GM13976 (cell line): ENCODE measurements around the gene NR3C2.

Experiments
- DNase-seq: peaks from one replicate; pipeline ENCODE4 v3.0.0; 2012; ENCODE audit warnings: low spot score
- in situ Hi-C: fragments of 300-500 bp; cut with MboI; formaldehyde crosslinking; loops from one replicate; pipeline ENCODE4 v1.12.0; 2022; ENCODE audit warnings: low sequenced_read_pairs, mixed read lengths, inconsistent platforms; ENCODE audit not compliant: unreplicated experiment
- TF ChIP-seq, protein P1 (sequence below): IDR thresholded peaks from 2 replicates; pipeline ENCODE4 v1.5.1; 2012; ENCODE audit warnings: borderline replicate concordance, mild to moderate bottlenecking; ENCODE audit not compliant: insufficient read depth; ENCODE audit errors: extremely low read depth, missing control alignments, control extremely low read depth

The NR3C2 gene

DNA sequence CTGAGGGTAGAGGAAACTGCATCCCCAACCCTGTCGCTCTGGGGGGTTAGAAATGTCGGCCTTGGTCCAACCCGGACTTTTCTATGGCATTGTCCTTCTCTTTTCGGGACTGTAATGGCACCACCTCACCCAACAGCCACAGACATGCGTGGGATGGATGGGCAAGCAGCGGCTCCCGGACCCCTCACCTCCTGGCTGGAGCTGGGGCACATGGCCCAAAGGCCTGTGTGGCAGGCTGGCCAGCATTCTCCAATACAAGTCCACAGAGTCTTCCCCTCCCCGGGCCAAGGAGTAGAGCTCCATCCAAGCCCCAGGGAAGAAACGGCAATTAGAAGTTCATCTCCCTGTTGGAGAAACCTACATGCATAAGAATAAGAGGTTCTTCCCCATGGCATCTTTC, 142.9 kb downstream of the NR3C2 start:
- in situ Hi-C loops: no loop called here
- no peak for DNase-seq
- TF ChIP-seq, protein P1, sequence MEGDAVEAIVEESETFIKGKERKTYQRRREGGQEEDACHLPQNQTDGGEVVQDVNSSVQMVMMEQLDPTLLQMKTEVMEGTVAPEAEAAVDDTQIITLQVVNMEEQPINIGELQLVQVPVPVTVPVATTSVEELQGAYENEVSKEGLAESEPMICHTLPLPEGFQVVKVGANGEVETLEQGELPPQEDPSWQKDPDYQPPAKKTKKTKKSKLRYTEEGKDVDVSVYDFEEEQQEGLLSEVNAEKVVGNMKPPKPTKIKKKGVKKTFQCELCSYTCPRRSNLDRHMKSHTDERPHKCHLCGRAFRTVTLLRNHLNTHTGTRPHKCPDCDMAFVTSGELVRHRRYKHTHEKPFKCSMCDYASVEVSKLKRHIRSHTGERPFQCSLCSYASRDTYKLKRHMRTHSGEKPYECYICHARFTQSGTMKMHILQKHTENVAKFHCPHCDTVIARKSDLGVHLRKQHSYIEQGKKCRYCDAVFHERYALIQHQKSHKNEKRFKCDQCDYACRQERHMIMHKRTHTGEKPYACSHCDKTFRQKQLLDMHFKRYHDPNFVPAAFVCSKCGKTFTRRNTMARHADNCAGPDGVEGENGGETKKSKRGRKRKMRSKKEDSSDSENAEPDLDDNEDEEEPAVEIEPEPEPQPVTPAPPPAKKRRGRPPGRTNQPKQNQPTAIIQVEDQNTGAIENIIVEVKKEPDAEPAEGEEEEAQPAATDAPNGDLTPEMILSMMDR: no peak

DNA sequence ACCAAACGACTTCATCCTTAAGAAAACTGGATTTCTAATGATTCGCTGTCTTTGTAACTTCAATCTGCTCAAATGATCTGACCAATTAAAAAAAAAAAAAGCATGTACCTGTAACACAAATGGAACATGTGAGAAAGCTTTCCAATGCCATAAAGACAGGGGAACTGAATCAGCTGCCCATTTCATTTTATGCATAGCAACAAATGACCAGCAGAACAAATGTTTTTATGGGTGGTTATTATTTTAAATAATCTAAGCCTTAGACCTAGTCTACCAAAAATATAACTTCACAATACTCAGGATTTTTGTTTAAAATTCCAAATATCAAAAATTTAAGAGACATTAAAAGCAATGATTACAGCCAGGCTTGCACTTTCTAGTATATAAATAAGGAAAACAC, 145.7 kb downstream of the NR3C2 start:
- no peak for DNase-seq
- in situ Hi-C loops: no loop called here
- TF ChIP-seq, protein P1: no peak

DNA sequence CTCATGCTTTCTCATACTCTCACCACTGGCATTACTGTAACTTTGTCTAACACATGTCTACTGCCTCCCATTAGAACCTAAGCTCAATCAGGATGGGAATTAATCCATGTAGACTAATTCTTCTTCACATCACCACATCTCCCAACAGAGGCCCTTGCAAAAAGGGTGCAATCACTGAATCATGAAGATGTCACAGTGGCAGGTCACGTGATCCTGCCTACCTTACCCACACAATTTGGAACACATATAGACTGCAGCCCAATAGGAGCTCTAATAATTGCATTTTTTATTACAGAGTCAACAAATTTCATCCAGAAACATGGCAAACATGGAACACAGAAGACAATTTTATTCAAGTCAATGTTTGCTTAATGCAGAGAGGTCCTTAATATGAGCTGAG, 146.6 kb downstream of the NR3C2 start:
- DNase-seq: no peak
- in situ Hi-C loops: no loop called here
- TF ChIP-seq, protein P1: no peak

DNA sequence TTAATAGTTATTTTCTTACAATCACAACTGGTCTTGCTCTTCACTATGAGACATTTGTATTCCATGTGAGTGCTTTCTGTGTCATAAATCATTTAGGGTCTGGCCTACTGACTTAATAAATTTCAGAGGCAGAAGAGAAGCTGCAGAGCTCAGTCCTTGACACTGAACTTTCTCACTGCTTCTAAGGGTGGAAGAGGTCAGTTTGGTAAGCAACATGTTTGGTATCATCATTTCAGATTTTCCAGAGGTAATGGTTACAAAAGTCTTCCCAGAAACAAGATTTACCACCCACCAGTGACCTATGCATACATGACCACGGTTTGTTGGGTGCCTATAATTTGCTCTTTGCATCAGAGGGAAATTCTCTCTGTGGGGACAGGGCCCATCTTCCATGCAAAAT, 148.6 kb downstream of the NR3C2 start:
- in situ Hi-C loops: no loop called here
- TF ChIP-seq, protein P1: no peak
- DNase-seq: no peak

DNA sequence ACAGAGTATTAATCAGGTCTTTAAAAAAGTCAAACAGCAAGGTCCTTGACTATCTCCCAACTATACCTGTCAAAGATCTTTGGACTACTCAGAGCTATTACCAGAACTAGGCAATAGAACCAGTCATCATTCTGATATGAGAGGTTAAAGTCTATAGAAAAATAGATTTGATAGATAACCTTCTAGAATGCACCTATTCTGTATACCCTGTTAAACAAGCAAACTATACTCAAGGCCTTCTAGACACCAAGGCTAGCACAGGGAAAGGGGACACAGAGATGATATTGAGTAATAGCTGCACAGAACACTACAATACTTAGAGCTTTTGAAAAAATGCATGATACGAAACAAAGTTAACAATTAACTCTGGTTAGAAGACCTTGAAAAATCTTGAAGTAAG, 149.5 kb downstream of the NR3C2 start:
- in situ Hi-C loops: no loop called here
- DNase-seq: no peak
- TF ChIP-seq, protein P1: no peak

DNA sequence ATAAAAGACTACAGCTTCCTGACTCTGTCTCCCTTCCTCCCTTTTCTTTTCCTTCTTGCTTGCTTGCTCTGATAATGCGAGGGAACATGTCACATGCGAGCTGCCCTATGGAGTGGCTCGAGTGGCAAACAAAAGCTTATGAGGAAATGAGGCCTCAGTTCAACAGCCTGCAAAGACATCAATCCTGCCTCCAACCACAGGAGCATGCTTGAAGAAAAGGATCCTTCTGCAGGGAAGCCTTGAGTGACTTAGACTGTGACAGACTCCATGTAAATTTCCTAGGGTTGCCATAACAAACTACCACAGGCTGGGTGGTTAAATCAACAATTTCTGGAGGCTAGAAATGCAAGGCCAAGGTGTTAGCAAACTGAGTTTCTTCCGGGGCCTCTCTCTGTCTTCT, 152.5 kb downstream of the NR3C2 start:
- no peak for DNase-seq
- TF ChIP-seq, protein P1: no peak

DNA sequence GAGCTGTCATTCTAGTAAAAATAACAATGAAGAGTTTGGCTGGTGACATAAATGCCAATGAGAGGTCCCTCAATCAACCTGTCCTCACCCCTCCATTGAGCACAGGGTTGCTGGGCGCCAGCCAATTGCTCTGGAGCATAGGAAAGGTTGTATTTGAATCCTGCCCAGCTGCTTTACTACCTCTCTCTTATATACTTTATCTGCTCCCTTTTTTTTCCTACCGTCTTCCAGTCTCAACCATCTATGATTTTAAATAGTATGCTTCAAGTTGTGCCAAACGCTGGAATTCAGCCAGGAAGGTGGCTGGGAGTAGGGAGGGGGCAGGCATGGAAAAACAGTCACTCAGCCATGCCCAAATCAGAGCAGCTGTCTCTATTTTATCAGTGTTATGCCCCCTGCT, 153.8 kb downstream of the NR3C2 start:
- in situ Hi-C loops: no loop called here
- TF ChIP-seq, protein P1: no peak

More for the DNA sequence above, 152.5 kb downstream of the NR3C2 start:
- in situ Hi-C loops: no loop called here

More for the DNA sequence above, 153.8 kb downstream of the NR3C2 start:
- DNase-seq: no peak
